SK-N-SH (cell line): ENCODE data around the gene CENPO.

Experiments used
- EP300 ChIP-seq, 2 experiments: IDR thresholded peaks; 2 replicates each; pipeline versions ENCODE4 v1.4.0 to v1.6.1; 2012; ENCODE audit warnings: borderline replicate concordance in 1 of 2, low read depth in 1 of 2, low read length in 1 of 2
- EZH2phosphoT487 ChIP-seq: fragments of 200-600 bp; sonication (generic); IDR thresholded peaks from 2 replicates; pipeline ENCODE4 v1.6.1; 2017; ENCODE audit warnings: low read depth, mixed run types, mild to moderate bottlenecking, antibody characterized with exemption, moderate library complexity, borderline replicate concordance
- FOXM1 ChIP-seq: IDR thresholded peaks from 2 replicates; pipeline ENCODE4 v1.4.0; 2012; ENCODE audit warnings: low read depth, mild to moderate bottlenecking
- IRF3 ChIP-seq: fragments of 150-350 bp; IDR thresholded peaks from 2 replicates; pipeline ENCODE4 v1.6.1; 2016; ENCODE audit warnings: mild to moderate bottlenecking, low read depth, low read length
- MXI1 ChIP-seq: IDR thresholded peaks from 2 replicates; pipeline ENCODE4 v1.6.1; 2012; ENCODE audit warnings: mild to moderate bottlenecking, low read depth, low read length, improper control_type of control experiment
- NRF1 ChIP-seq: IDR thresholded peaks from 2 replicates; pipeline ENCODE4 v1.6.1; 2012; ENCODE audit warnings: low read depth, mild to moderate bottlenecking, low read length
- PBX3 ChIP-seq: IDR thresholded peaks from 2 replicates; pipeline ENCODE4; 2012
- POLR2AphosphoS5 ChIP-seq: IDR thresholded peaks from 2 replicates; pipeline ENCODE4 v1.6.1; 2012; ENCODE audit warnings: low read depth, low read length
- RAD21 ChIP-seq: IDR thresholded peaks from 2 replicates; pipeline ENCODE4 v1.6.1; 2012; ENCODE audit warnings: mild to moderate bottlenecking, low read length
- REST ChIP-seq: IDR thresholded peaks from 2 replicates; pipeline ENCODE4 v1.6.1; 2012; ENCODE audit warnings: mild to moderate bottlenecking, low read depth, low read length, moderate library complexity
- SIN3A ChIP-seq: IDR thresholded peaks from 2 replicates; pipeline ENCODE4 v1.6.1; 2012; ENCODE audit warnings: low read depth, mild to moderate bottlenecking, low read length, moderate library complexity, borderline replicate concordance
- YY1 ChIP-seq: IDR thresholded peaks from 2 replicates; pipeline ENCODE4 v1.4.0; 2012; ENCODE audit warnings: low read depth, mild to moderate bottlenecking
- TF ChIP-seq, protein P1 (sequence below): fragments of 200-600 bp; sonication (generic); IDR thresholded peaks from 2 replicates; pipeline ENCODE4 v1.6.1; 2017; ENCODE audit warnings: antibody characterized with exemption, mild to moderate bottlenecking, moderate library complexity

- no peak for TF ChIP-seq MXI1
- TF ChIP-seq, protein P1, sequence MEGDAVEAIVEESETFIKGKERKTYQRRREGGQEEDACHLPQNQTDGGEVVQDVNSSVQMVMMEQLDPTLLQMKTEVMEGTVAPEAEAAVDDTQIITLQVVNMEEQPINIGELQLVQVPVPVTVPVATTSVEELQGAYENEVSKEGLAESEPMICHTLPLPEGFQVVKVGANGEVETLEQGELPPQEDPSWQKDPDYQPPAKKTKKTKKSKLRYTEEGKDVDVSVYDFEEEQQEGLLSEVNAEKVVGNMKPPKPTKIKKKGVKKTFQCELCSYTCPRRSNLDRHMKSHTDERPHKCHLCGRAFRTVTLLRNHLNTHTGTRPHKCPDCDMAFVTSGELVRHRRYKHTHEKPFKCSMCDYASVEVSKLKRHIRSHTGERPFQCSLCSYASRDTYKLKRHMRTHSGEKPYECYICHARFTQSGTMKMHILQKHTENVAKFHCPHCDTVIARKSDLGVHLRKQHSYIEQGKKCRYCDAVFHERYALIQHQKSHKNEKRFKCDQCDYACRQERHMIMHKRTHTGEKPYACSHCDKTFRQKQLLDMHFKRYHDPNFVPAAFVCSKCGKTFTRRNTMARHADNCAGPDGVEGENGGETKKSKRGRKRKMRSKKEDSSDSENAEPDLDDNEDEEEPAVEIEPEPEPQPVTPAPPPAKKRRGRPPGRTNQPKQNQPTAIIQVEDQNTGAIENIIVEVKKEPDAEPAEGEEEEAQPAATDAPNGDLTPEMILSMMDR: no peak
- no peak for TF ChIP-seq SIN3A
- no peak for TF ChIP-seq FOXM1
- TF ChIP-seq POLR2AphosphoS5: no peak
- no peak for TF ChIP-seq REST
- no peak for TF ChIP-seq YY1
- TF ChIP-seq PBX3: no peak
- no peak for TF ChIP-seq EP300 (IDR thresholded peaks at IDR 0.05; ENCODE audit: borderline replicate concordance in 1 of 2, low read depth in 1 of 2, low read length in 1 of 2)
- no peak for TF ChIP-seq EZH2phosphoT487
- no peak for TF ChIP-seq IRF3
- TF ChIP-seq NRF1: no peak
- no peak for TF ChIP-seq RAD21
Measured at GRCh38 chr2:24870891-24871705, 77.9 kb downstream of the CENPO start.
